GM12892 (cell line): Measurements from ENCODE around the gene ZNF562.
"Not testable (repeated sequence)": the region's sequence is repeated elsewhere in the genome, so short reads cannot be mapped to it uniquely, and the experiment has no call there.

Source experiments
- DNase-seq: peaks from one replicate; pipeline ENCODE4 v3.0.0; 2011; ENCODE audit not compliant: insufficient read length
- FAIRE-seq: peaks from 2 replicates; lab custom pipeline; 2011; peaks lifted over from hg19 to GRCh38; lab: Jason Lieb, UNC
- POLR2A ChIP-seq: IDR thresholded peaks from 2 replicates; pipeline ENCODE4 v1.6.1; 2011; ENCODE audit warnings: low read depth, low read length, control low read depth
- POLR2AphosphoS5 ChIP-seq: IDR thresholded peaks from 2 replicates; pipeline ENCODE4 v1.6.1; 2011; ENCODE audit warnings: low read depth, low read length, control low read depth
- TAF1 ChIP-seq: IDR thresholded peaks from 2 replicates; pipeline ENCODE4 v1.6.1; 2011; ENCODE audit warnings: low read depth, mild to moderate bottlenecking, control low read depth, low read length, borderline replicate concordance

ZNF562 gene

GRCh38 chr19:9672893-9673292 lies 2.0 kb downstream of the ZNF562 start:
- FAIRE-seq (no peak), DNase-seq (no peak)
- TF ChIP-seq POLR2A (no peak), TAF1 (no peak), POLR2AphosphoS5 (no peak)

GRCh38 chr19:9671655-9672054 lies 3.2 kb downstream of the ZNF562 start:
- no peak for DNase-seq
- TF ChIP-seq TAF1 = no peak
- TF ChIP-seq POLR2A = no peak
- TF ChIP-seq POLR2AphosphoS5 = no peak
- no peak for FAIRE-seq

- no peak for FAIRE-seq
- DNase-seq = no peak
- TF ChIP-seq POLR2A = no peak
Measured at GRCh38 chr19:9668544-9668943, 6.4 kb downstream of the ZNF562 start.

GRCh38 chr19:9667898-9668297 lies 7.0 kb downstream of the ZNF562 start:
- TF ChIP-seq TAF1 (no peak), POLR2A (no peak), POLR2AphosphoS5 (no peak)
- DNase-seq (no peak), FAIRE-seq (no peak)

GRCh38 chr19:9658769-9659168 lies 16.1 kb downstream of the ZNF562 start:
- FAIRE-seq (no peak), DNase-seq (no peak)
- TF ChIP-seq POLR2AphosphoS5 = no peak
- TF ChIP-seq POLR2A = no peak
- TF ChIP-seq TAF1 = no peak

- DNase-seq, FAIRE-seq: not testable (repeated sequence)
Measured at GRCh38 chr19:9653066-9653555, 21.8 kb downstream of the ZNF562 start.

GRCh38 chr19:9651464-9651863 lies 23.4 kb downstream of the ZNF562 start:
- FAIRE-seq = not testable (repeated sequence)

GRCh38 chr19:9650345-9650744 lies 24.6 kb downstream of the ZNF562 start:
- no peak for DNase-seq
- no peak for TF ChIP-seq TAF1
- no peak for TF ChIP-seq POLR2AphosphoS5
- no peak for TF ChIP-seq POLR2A
- no peak for FAIRE-seq

More at GRCh38 chr19:9651464-9651863, 23.4 kb downstream of the ZNF562 start:
- DNase-seq = not testable (repeated sequence)

- TF ChIP-seq POLR2A (no peak), TAF1 (no peak)
- no peak for DNase-seq
- FAIRE-seq = no peak
Measured at GRCh38 chr19:9645472-9645871, 29.4 kb downstream of the ZNF562 start.

- TF ChIP-seq POLR2AphosphoS5 = no peak
- no peak for TF ChIP-seq TAF1
- no peak for TF ChIP-seq POLR2A
Measured at GRCh38 chr19:9644472-9644871, 30.4 kb downstream of the ZNF562 start.

GRCh38 chr19:9641810-9642209 lies 33.1 kb downstream of the ZNF562 start:
- TF ChIP-seq POLR2A = no peak
- no peak for TF ChIP-seq TAF1
- no peak for TF ChIP-seq POLR2AphosphoS5
- FAIRE-seq (no peak), DNase-seq (no peak)

More at GRCh38 chr19:9644472-9644871, 30.4 kb downstream of the ZNF562 start:
- FAIRE-seq (no peak), DNase-seq (no peak)

GRCh38 chr19:9640956-9641355 lies 33.9 kb downstream of the ZNF562 start:
- FAIRE-seq (no peak), DNase-seq (no peak)
- TF ChIP-seq TAF1 (no peak), POLR2AphosphoS5 (no peak), POLR2A (no peak)

GRCh38 chr19:9636018-9636417 lies 38.9 kb downstream of the ZNF562 start:
- FAIRE-seq (no peak), DNase-seq (no peak)
- TF ChIP-seq TAF1 = no peak
- no peak for TF ChIP-seq POLR2AphosphoS5
- no peak for TF ChIP-seq POLR2A
